GM12878 (cell line): ENCODE measurements around the gene SEC23A. TPM values are rescaled to one million over a fixed set of nuclear protein-coding genes. Genes with fewer than 3 reads are reported as not detected.
"Not testable (repeated sequence)": the region's sequence is repeated elsewhere in the genome, so short reads cannot be mapped to it uniquely, and the experiment has no call there.

Experiments
- ATAC-seq: fragments of 200-7000 bp; cut with Tn5 transposase; 3 replicates; pipeline ENCODE4 v1.9.1; 2020; ENCODE audit warnings: mild to moderate bottlenecking, moderate library complexity
- BruUV-seq: library from RNA; stranded (reverse); fragments of 400-500 nt; replicated peaks from 2 replicates; lab custom pipeline; 2021; lab: Mats Ljungman, UMichigan
- CTCF ChIA-PET: fragments of 300-600 bp; sonication (Branson Sonifier 250); formaldehyde crosslinking; extraction: SDS; loops from one replicate; lab custom pipeline; 2021; ENCODE audit warnings: inconsistent platforms; lab: Yijun Ruan, JAX
- POLR2A ChIA-PET: fragments of 350-600 bp; formaldehyde crosslinking; extraction: SDS; loops from one replicate; lab custom pipeline; 2021; ENCODE audit warnings: inconsistent platforms; lab: Charles Lee
- RAD21 ChIA-PET: fragments of 300-600 bp; sonication (Branson Sonifier 250); formaldehyde crosslinking; loops from one replicate; lab custom pipeline; 2023; ENCODE audit warnings: antibody characterized with exemption; ENCODE audit not compliant: unreplicated experiment; lab: Charles Lee
- SMC1A ChIA-PET: fragments of 300-600 bp; sonication (Branson Sonifier 250); formaldehyde crosslinking; loops from one replicate; lab custom pipeline; 2023; ENCODE audit not compliant: unreplicated experiment, uncharacterized antibody; lab: Charles Lee
- DNase-seq: peaks from one replicate; pipeline ENCODE4 v3.0.0-alpha.2; 2011; ENCODE audit warnings: low read depth, low spot score
- FAIRE-seq: peaks from 3 replicates; lab custom pipeline; 2011; peaks lifted over from hg19 to GRCh38; lab: Jason Lieb, UNC
- H2AFZ ChIP-seq: 2 replicates; pipeline ENCODE4 v1.6.0; 2011; ENCODE audit warnings: low read depth, low read length, control low read depth; ENCODE audit not compliant: control insufficient read depth
- H3K27ac ChIP-seq: 2 replicates; pipeline ENCODE4 v1.5.1; 2011; ENCODE audit warnings: control low read depth; ENCODE audit not compliant: control insufficient read depth, insufficient read depth
- H3K27me3 ChIP-seq, 2 experiments: replicated peaks in 1 of 2; 2 replicates each; pipeline versions ENCODE4 v1.6.0 to v1.6.1; 2011; ENCODE audit warnings: low read length in 1 of 2; ENCODE audit not compliant: control insufficient read depth in 2 of 2, insufficient read depth in 2 of 2
- H3K36me3 ChIP-seq, 2 experiments: 2 replicates each; pipeline ENCODE4 v1.5.1; 2011; ENCODE audit warnings: low read length in 1 of 2; ENCODE audit not compliant: control insufficient read depth in 2 of 2, insufficient read depth in 2 of 2
- H3K4me1 ChIP-seq: 2 replicates; pipeline ENCODE4 v1.6.1; 2011; ENCODE audit warnings: mild to moderate bottlenecking, low read length, moderate library complexity, mixed read lengths; ENCODE audit not compliant: control insufficient read depth, insufficient read depth
- H3K4me2 ChIP-seq: 2 replicates; pipeline ENCODE4 v1.6.0; 2011; ENCODE audit warnings: control low read depth; ENCODE audit not compliant: control insufficient read depth, insufficient read depth
- H3K4me3 ChIP-seq: fragments of 200-600 bp; sonication (generic); 2 replicates; pipeline ENCODE4 v1.5.1; 2016
- H3K79me2 ChIP-seq: 2 replicates; pipeline ENCODE4 v1.6.0; 2011; ENCODE audit warnings: low read length; ENCODE audit not compliant: control insufficient read depth, insufficient read depth
- H3K9ac ChIP-seq: 2 replicates; pipeline ENCODE4 v1.8.0; 2011; ENCODE audit warnings: low read length, control low read depth, mixed read lengths; ENCODE audit not compliant: control insufficient read depth, insufficient read depth
- H3K9me3 ChIP-seq: replicated peaks from 3 replicates; pipeline ENCODE4 v1.5.1; 2011; ENCODE audit warnings: mild to moderate bottlenecking, low read length; ENCODE audit not compliant: control insufficient read depth, insufficient read depth
- H4K20me1 ChIP-seq: 2 replicates; pipeline ENCODE4 v1.6.0; 2011; ENCODE audit not compliant: control insufficient read depth, insufficient read depth
- ATF7 ChIP-seq: fragments of 450-650 bp; IDR thresholded peaks from 2 replicates; pipeline ENCODE4 v1.6.1; 2016; ENCODE audit warnings: low read depth, mild to moderate bottlenecking
- CHD4 ChIP-seq: fragments of 200-600 bp; sonication (generic); IDR thresholded peaks from 2 replicates; pipeline ENCODE4 v1.6.1; 2016; ENCODE audit warnings: mild to moderate bottlenecking
- NFYB ChIP-seq: IDR thresholded peaks from 2 replicates; pipeline ENCODE4 v1.6.1; 2011; ENCODE audit warnings: low read depth, mild to moderate bottlenecking, low read length, improper control_type of control experiment, moderate library complexity; ENCODE audit not compliant: insufficient read depth
- WGBS: methylation state at CpG from one replicate; pipeline ENCODE4 v1.1.6; 2016; ENCODE audit warnings: low lambda C conversion rate; ENCODE audit not compliant: insufficient replicate concordance, insufficient coverage; ENCODE audit errors: missing lambda C conversion rate; 5-methylcytosine and 5-hydroxymethylcytosine counted together
- in situ Hi-C: fragments of 300-500 bp; cut with MboI; formaldehyde crosslinking; loops from 9 replicates; pipeline ENCODE4 v1.14.3; 2018; ENCODE audit warnings: mixed read lengths
- intact Hi-C: fragments of 100-400 bp; cut with micrococcal nuclease; formaldehyde crosslinking; loops from one replicate; pipeline ENCODE4 v1.14.2; 2022; ENCODE audit not compliant: unreplicated experiment
- polyA plus RNA-seq, 11 experiments: library from polyadenylated mRNA; depleted of rRNA in 4 of 11; unstranded in 6 of 11; stranded (reverse) in 5 of 11; fragments of >200 nt; fragmentation: Nextera tagmentation in 4 of 11; fragmentation: Illumina TruSeq in 1 of 11; extraction: Ambion mirVana in 4 of 11; extraction: Trizol in 1 of 11; gene quantifications; 1 replicate in 1 of 11; 2 replicates in 10 of 11; pipeline versions ENCODE4 v1.2.1 to v1.2.3, GENCODE V29; 2011 to 2016; ENCODE audit warnings: inconsistent platforms in 2 of 11, missing spikeins in 2 of 11, low read depth in 1 of 11
- total RNA-seq, 4 experiments: library from RNA; depleted of rRNA in 3 of 4; stranded (reverse); fragments of >200 nt in 3 of 4; fragmentation: Illumina TruSeq in 1 of 4; extraction: Trizol in 1 of 4; gene quantifications; 2 replicates each; pipeline versions ENCODE4 v1.2.1 to v1.2.3, GENCODE V29; 2013 to 2021
- TF ChIP-seq, protein P1 (sequence below): fragments of 450-650 bp; conservative IDR thresholded peaks from 2 replicates; pipeline ENCODE4 v1.6.1; 2017; ENCODE audit warnings: mild to moderate bottlenecking, moderate library complexity
- TF ChIP-seq, protein P2 (sequence below): IDR thresholded peaks from 2 replicates; pipeline ENCODE4 v1.6.1; 2011; ENCODE audit warnings: borderline replicate concordance, low read depth, mild to moderate bottlenecking, moderate library complexity, low read length; ENCODE audit not compliant: insufficient read depth, poor library complexity, severe bottlenecking

Gene SEC23A
- total and polyA plus RNA-seq, 10 of the 15 experiments (the other 5 are each of a cell fraction or from before 2014, with no cell fraction given): 13.6 to 63.8 (median 37.3) TPM

DNA sequence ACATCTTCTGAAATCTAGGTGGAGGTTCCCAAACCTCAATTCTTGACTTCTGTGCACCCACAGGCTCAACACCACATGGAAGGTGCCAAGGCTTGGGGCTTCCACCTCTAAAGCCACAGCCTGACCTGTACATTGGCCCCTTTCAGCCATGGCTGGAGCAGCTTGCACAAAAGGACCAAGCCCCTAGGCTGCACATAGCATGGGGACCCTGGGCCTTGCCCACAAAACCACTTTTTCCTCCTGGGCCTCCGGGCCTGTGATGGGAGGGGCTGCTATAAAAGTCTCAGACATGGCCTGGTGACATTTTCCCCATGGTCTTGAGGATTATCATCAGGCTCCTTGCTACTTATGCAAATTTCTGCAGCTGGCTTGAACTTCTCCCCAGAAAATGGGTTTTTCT is 38.6 kb upstream of the SEC23A start:
- SMC1A ChIA-PET: not testable (repeated sequence)

DNA sequence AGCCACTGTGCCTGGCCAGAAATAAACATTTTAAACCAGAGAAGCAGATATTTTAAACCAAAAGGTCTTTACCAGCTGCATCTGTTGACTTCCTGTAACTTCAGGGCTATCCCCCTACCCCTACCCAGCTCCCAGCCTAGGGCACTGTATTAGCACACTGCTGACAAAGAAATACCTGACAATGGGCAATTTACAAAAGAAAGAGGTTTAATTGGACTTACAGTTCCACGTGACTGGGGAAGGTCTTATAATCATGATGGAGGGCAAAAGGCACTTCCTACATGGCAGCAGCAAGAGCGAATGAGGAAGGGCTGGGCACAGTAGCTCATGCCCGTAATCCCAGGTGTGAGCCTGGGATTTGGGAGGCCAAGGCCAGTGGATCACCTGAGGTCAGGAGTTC is 37.1 kb upstream of the SEC23A start:
- Histone ChIP-seq H3K27me3 (no peaks in the 10 kb centered on the region), H3K4me2 (no peak overlapping the region), H3K9me3 (peaks cover 3% of the 10 kb centered on the region; the same call in 2 of the 3 replicates), H3K4me1 (no peaks in the 10 kb centered on the region), H3K27ac (no peak overlapping the region), H3K9ac (no peak overlapping the region), H3K4me3 (no peak overlapping the region), H3K79me2 (no peaks in the 10 kb centered on the region), H4K20me1 (no peaks in the 10 kb centered on the region), H3K36me3 (peaks cover 0 to 16% of the 10 kb centered on the region in 2 experiments; a peak in 3 of 4 replicates), H2AFZ (no peak overlapping the region)
- ATAC-seq: no peak
- ChIA-PET RAD21 (no interaction called here), POLR2A (interaction anchor here (0.5 kb wide), 1 partner anchor 16 kb away, joined by 6 read pairs; no protein-coding TSS in a partner anchor), CTCF (no interaction called here), SMC1A (no interaction called here)
- no peak for FAIRE-seq
- in situ Hi-C loops: no loop called here
- 98% methylated on average over 3 of the region's 3 CpGs for WGBS
- BruUV-seq: no TSS peak
- intact Hi-C loops: no loop called here
- TF ChIP-seq NFYB: no peak
- no peak for TF ChIP-seq ATF7
- TF ChIP-seq, protein P1, sequence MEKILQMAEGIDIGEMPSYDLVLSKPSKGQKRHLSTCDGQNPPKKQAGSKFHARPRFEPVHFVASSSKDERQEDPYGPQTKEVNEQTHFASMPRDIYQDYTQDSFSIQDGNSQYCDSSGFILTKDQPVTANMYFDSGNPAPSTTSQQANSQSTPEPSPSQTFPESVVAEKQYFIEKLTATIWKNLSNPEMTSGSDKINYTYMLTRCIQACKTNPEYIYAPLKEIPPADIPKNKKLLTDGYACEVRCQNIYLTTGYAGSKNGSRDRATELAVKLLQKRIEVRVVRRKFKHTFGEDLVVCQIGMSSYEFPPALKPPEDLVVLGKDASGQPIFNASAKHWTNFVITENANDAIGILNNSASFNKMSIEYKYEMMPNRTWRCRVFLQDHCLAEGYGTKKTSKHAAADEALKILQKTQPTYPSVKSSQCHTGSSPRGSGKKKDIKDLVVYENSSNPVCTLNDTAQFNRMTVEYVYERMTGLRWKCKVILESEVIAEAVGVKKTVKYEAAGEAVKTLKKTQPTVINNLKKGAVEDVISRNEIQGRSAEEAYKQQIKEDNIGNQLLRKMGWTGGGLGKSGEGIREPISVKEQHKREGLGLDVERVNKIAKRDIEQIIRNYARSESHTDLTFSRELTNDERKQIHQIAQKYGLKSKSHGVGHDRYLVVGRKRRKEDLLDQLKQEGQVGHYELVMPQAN: no peak
- TF ChIP-seq, protein P2, sequence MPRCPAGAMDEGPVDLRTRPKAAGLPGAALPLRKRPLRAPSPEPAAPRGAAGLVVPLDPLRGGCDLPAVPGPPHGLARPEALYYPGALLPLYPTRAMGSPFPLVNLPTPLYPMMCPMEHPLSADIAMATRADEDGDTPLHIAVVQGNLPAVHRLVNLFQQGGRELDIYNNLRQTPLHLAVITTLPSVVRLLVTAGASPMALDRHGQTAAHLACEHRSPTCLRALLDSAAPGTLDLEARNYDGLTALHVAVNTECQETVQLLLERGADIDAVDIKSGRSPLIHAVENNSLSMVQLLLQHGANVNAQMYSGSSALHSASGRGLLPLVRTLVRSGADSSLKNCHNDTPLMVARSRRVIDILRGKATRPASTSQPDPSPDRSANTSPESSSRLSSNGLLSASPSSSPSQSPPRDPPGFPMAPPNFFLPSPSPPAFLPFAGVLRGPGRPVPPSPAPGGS: no peak
- no peak for TF ChIP-seq CHD4
- DNase-seq: no peak

More for the DNA sequence above, 38.6 kb upstream of the SEC23A start:
- DNase-seq, BruUV-seq, H3K27ac ChIP-seq, FAIRE-seq, H3K4me3 ChIP-seq, H3K27me3 ChIP-seq, H2AFZ ChIP-seq, RAD21 ChIA-PET, H3K4me2 ChIP-seq, H3K79me2 ChIP-seq, intact Hi-C loops, ATAC-seq, H4K20me1 ChIP-seq, POLR2A ChIA-PET, H3K9me3 ChIP-seq, CTCF ChIA-PET, in situ Hi-C loops, H3K9ac ChIP-seq, H3K4me1 ChIP-seq: not testable (repeated sequence)
- H3K36me3 ChIP-seq: peaks cover 0 to 12% of the 10 kb centered on the region in 2 experiments; a peak in 3 of 4 replicates
- 94% methylated on average over 1 of the region's 1 CpG for WGBS
